Upper lobe of right lung (tissue), 1 donor: ENCODE measurements around the gene KHDRBS2. TPM values are rescaled to one million over a fixed set of nuclear protein-coding genes. Genes with fewer than 3 reads are reported as not detected.

Source experiments
- ATAC-seq: fragments of 200-7000 bp; cut with Tn5 transposase; one replicate; pipeline ENCODE4 v1.9.1; 2020; ENCODE audit warnings: mild to moderate bottlenecking, moderate library complexity
- DNase-seq: peaks from one replicate; pipeline ENCODE4 v3.0.0-alpha.2; 2020
- H3K27ac ChIP-seq: fragments of 200-600 bp; one replicate; pipeline ENCODE4 v1.8.0; 2022
- H3K27me3 ChIP-seq: fragments of 200-600 bp; one replicate; pipeline ENCODE4 v1.8.0; 2022; ENCODE audit warnings: mild to moderate bottlenecking
- H3K36me3 ChIP-seq: fragments of 200-600 bp; one replicate; pipeline ENCODE4 v1.8.0; 2022
- H3K4me1 ChIP-seq: fragments of 200-600 bp; one replicate; pipeline ENCODE4 v1.8.0; 2022
- H3K4me3 ChIP-seq: fragments of 200-600 bp; one replicate; pipeline ENCODE4 v1.8.0; 2022; ENCODE audit warnings: mild to moderate bottlenecking
- H3K9me3 ChIP-seq: fragments of 200-600 bp; one replicate; pipeline ENCODE4 v1.8.0; 2022
- CTCF ChIP-seq: fragments of 200-600 bp; IDR thresholded peaks from one replicate; pipeline ENCODE4 v1.8.0; 2022; ENCODE audit warnings: antibody characterized with exemption
- intact Hi-C: fragments of 100-400 bp; cut with DNase I; formaldehyde crosslinking; loops from one replicate; pipeline ENCODE4 v1.11.0; 2022
- total RNA-seq: library from RNA; stranded (reverse); fragmentation: NEBNext Ultra II Directional; extraction: Animal tissue kit (Norgen Biotek cat#: 25700); gene quantifications from one replicate; pipeline ENCODE4 v1.2.1, GENCODE V29; 2021
- donor health status: DM: no; HTN: yes; CAD: no; lungs with severe emphysema.

The KHDRBS2 gene
- total RNA-seq, 1 donor from 2014 or later, result 9.4 TPM

- Histone ChIP-seq H3K36me3 (no peaks in the 10 kb centered on the region), H3K27me3 (no peaks in the 10 kb centered on the region), H3K4me1 (no peaks in the 10 kb centered on the region), H3K9me3 (no peaks in the 10 kb centered on the region), H3K4me3 (no peak overlapping the region), H3K27ac (no peak overlapping the region)
- ATAC-seq, result no peak
- no peak for DNase-seq
- intact Hi-C loops, result no loop called here
- no peak for TF ChIP-seq CTCF
These were observed 138.8 kb downstream of the KHDRBS2 start for GRCh38 chr6:62146954-62147853.

DNA sequence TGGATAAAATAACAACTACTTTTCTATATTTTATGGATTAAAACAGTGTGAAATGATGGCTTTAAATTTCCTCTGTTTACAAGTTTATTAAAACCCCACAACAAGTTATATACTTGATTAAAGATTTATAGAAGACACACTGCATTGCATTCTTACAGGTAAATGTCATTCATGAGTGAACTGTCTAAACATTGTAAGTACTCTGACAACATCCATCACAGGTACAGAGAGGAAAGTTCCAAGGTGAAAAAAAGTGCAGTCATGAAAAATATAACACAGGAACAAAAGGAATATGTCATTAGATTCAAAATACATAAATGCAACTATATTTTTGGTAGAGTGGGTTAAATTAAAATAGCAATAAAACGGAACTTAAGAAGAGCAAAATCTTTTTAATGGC lies 156.9 kb downstream of the KHDRBS2 start:
- DNase-seq, result no peak

GRCh38 chr6:62119401-62119800 lies 166.6 kb downstream of the KHDRBS2 start:
- ATAC-seq, result no peak
- no peak for TF ChIP-seq CTCF

More for the DNA sequence above, 156.9 kb downstream of the KHDRBS2 start:
- Histone ChIP-seq H3K9me3 (no peaks in the 10 kb centered on the region), H3K4me3 (no peak overlapping the region), H3K36me3 (no peaks in the 10 kb centered on the region), H3K4me1 (no peaks in the 10 kb centered on the region), H3K27me3 (no peaks in the 10 kb centered on the region), H3K27ac (no peak overlapping the region)
- TF ChIP-seq CTCF, result no peak
- ATAC-seq, result no peak
- intact Hi-C loops, result no loop called here

DNA sequence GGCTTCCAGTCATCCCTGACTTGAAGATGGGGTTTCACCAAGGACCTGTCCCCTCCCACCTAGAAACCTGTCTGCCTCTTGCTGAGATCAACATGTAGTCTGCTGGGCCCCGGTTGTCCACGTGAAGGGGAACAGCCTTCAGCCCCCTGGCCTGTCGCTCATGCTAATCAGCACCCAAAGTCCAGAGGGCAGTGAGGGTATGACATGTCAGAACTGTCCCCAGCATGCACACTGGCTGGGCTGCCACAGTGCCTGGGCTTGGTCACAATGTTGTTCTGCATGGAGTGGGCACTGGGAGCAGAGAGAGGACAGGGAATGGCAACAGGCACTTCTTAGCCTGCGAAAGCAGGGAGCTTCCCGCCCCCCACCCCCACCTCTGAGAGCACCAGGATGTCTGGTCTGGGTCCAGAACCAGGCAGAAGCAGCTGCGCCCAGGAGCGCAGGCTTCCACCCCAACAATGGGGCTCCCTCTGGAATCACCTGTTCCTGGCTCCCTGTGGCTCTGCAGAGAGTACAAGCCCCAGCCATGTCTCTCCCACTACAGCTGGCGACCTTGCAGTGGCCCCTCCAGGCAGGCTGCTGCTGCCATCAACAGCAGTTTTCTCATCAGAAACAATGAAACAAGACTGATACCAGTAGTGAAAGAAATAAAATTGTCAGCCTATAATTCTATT lies 182.7 kb downstream of the KHDRBS2 start:
- intact Hi-C loops, result no loop called here
- H3K27ac ChIP-seq, result no peak overlapping the region
- no peaks in the 10 kb centered on the region for H3K36me3 ChIP-seq
- H3K27me3 ChIP-seq, result no peaks in the 10 kb centered on the region
- DNase-seq, result no peak
- TF ChIP-seq CTCF, result no peak
- H3K4me1 ChIP-seq, result no peaks in the 10 kb centered on the region
- no peaks in the 10 kb centered on the region for H3K9me3 ChIP-seq
- ATAC-seq, result peak; percentile 14
- no peak overlapping the region for H3K4me3 ChIP-seq

More at GRCh38 chr6:62119401-62119800, 166.6 kb downstream of the KHDRBS2 start:
- Histone ChIP-seq H3K27ac (no peak overlapping the region), H3K27me3 (no peaks in the 10 kb centered on the region), H3K36me3 (no peaks in the 10 kb centered on the region), H3K9me3 (no peaks in the 10 kb centered on the region), H3K4me3 (no peak overlapping the region), H3K4me1 (no peaks in the 10 kb centered on the region)
- no peak for DNase-seq
- intact Hi-C loops, result no loop called here

GRCh38 chr6:62102387-62102786 lies 183.6 kb downstream of the KHDRBS2 start:
- no peak for ATAC-seq
- DNase-seq, result no peak
- intact Hi-C loops, result no loop called here

More at GRCh38 chr6:62102387-62102786, 183.6 kb downstream of the KHDRBS2 start:
- TF ChIP-seq CTCF, result no peak
- Histone ChIP-seq H3K27ac (no peak overlapping the region), H3K9me3 (no peaks in the 10 kb centered on the region), H3K36me3 (no peaks in the 10 kb centered on the region), H3K27me3 (no peaks in the 10 kb centered on the region), H3K4me3 (no peak overlapping the region), H3K4me1 (no peaks in the 10 kb centered on the region)
